Muscle of arm (tissue), 12 donors: ENCODE data around the gene DIPK1C. TPM values are rescaled to one million over a fixed set of nuclear protein-coding genes. Genes with fewer than 3 reads are reported as not detected.

Experiments used
- DNase-seq: peaks from one replicate; pipeline ENCODE4 v3.0.0-alpha.2; 2013
- polyA plus RNA-seq, 12 donors: library from polyadenylated mRNA; unstranded; fragments of 120-200 nt; gene quantifications; one replicate each; pipeline ENCODE4 v1.2.1, GENCODE V29; 2013; ENCODE audit not compliant: insufficient read length in 12 of 12

The DIPK1C gene
- polyA plus RNA-seq, 12 donors, result 4.7 to 21.4 (median 11.8) TPM; not detected in 1

DNA sequence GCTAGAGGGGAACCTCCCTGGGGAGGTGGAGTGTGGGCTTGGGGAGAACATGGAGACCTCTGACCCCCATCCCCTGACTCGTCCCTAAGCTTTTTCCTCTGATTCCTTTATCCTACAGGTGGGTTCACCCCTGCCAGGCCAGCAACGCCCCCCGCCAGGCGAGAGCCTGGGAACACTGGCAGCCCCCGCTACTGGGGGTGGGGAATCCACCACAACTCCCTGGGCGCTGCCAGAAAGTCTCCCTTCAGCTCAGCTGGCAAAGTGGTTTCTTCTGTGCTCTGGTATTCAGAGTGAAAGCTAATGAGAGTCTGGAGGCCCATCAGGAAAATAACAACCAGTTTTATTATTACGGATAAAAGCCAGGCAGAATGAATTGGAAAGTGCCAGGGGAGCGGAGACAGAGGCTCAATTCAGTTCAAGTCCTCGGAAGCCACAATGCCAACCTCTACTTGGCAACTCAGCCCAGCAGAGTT is 2.8 kb downstream of the DIPK1C start:
- DNase-seq, result no peak

DNA sequence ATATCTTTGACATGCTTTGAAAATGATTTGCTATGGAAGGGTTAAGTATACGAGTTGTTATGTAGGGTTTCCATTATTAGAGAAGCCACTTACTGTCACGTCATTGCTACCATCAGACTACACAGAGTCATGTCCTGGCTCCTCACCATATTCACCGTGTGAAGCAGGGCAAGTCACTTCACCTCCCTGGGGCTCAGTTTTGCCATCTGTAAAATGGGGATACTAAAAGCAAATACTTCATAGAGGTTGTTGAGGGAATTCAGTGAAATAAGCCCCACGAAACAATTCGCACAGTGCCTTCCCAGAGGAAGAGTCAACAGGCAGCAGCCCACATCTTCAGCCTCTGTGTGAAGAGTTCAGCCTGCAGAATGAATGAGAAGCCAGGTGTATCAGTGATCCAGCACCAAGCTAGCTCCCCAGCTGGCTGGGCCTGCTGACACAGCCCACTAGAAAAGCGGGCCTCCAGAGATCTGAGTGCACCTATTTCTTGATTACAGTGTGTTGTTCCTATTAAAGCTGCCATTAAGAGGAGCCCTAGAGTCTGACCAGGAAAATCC is 3.4 kb downstream of the DIPK1C start:
- DNase-seq, result no peak

DNA sequence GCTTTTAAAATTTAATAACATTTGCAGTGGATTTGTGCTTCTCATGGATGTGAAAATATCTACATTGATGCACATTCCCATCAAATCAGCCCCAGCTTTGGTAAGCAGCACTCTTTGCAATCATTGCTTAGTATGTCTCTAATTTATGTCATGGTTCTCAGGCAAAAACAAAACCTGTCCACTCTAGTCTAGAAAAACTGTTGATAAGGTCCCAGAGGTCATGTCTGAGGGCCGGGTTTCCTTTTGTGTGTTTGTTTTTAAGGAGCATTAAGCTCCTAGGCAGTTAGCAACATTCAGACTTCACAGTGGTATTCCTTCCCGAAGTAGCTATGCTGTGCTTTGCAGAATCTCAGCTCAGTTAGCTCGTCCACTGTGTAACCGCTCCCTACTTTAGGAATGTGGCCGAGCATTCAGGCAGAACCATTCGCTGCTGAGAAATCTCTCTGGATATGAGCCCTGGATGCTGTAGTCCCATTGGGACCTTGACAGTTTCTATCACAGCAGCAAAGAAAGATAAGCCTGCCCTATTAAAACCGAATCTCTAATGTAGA is 4.0 kb downstream of the DIPK1C start:
- DNase-seq, result no peak

DNA sequence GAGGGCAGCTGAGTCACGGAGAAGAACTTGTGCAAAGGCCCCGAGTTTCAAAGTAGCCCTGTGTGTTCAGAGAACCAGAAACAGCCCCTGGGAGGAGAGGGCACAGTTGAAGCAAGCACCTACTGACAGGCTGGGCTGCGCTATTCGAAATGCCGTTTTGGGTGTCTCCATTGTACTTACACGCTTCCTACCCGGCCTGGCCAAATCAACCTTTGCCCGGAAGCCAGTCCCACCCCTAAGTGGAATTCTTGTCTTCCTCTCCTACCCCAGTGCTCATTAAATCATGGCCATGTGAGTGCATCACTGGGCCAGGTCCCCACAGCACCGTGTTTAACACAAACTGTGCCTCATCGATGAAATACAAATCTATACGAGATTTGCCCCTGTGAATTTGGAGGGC is 6.0 kb downstream of the DIPK1C start:
- no peak for DNase-seq

DNA sequence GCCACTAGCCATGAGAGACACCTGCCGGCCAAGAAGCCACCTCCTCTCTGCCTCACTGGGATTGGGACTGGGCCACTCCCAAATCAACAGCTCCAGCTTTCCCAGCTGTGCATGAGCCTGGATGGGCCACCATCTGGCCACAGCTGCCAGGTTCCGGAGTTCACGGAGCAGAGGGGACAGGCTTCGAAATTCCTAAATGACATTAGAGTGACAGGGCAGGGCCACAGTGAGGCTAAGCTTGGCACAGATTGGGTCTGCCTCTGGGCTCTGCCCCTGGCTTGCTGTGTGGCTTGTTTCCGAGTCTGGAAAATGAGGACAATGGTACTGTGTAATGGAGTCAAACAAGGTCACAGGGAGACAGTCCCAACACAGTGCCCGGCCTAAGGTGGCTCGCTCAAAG is 6.5 kb downstream of the DIPK1C start:
- DNase-seq, result no peak

DNA sequence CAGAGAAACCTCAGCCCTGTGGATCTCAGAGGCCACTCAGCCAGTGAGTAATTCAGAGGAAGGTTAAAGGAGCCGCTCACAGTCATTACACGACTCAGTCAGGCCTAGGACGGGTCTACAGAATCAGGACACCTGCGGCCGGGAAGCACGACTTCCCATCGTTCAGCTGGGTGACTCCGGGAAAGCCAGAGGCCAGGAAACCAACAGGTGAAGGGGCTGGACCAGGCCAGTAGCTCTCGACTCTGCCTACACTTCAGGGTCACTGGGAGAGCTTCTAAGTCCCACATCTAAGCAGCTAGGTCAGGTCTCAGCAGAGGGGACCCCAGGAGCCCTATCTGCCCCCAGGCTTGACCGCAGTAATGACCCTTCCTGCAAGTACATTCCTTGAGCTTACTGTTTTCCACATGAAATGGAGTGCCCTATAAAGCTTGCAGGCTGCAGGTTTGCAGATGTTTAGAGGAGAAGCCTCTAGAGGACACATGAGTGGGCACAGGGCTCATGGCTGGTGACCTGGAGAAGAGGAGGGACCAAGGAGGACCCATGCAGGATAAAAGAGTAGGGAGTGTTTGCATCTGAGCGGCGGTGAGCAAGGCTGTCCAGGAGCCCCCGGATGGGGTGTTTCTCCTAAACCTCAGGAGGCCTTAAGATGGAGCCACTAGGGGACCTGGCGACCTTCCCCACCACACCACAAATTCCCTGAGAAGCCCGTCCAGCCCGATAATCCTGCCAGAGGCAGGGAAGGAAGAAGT is 9.5 kb downstream of the DIPK1C start:
- DNase-seq, result no peak

DNA sequence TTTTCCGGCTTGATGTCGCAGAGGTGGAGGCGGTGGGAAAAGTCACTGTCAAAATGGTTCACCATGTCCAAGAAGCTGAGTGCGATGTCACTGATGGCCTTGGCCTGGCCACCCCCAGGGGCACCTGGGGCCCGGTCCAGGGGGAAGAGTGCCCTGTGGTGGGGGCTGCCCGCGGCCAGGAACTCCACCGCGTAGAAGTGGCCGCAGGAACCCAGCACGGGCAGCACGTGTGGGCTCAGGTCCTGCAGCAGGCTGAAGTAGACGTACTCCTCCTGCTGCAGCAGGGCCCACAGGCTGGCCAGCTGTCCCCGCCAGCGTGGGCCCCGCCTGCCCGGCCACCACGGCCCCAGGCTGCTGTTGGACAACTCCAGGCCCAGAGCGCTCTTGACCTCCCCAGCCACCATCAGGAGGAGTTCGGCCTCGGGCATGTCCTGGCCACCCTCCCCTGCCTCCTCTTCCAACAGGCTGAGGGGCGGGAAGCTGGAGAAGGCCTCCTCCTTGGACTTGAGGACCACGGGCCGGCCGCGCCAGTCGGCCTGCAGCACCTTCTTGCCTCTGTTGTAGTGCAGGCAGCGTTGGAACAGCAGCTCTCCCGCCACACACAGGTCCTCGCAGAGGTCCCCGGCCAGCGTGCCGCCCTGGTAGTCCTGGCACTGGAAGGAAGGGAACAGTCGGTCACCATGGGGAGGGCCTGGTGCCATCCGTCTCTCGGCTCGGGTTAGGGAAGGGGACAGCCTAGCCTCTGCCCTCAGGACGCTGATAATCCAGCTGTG is 10.3 kb downstream of the DIPK1C start:
- no peak for DNase-seq

DNA sequence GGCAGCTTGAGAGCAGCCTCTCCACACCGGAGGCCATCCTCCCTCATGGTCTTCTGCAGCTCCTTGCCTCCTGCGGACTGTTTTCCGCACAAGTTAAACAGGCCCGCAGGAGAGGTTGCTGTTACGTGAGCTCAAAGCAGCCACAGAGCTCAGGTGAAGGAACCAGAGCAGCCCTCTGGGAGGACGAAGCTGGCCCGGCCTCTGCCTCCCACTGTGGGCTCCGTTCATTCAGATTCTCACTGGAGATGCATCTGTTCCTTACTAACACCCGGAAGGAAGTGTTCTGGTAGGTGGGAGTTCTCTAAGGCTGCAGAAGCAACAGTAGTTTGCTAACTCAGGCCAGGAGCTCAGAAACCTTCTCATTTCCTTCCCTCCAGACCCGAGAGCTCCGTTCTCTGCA is 10.9 kb downstream of the DIPK1C start:
- no peak for DNase-seq

DNA sequence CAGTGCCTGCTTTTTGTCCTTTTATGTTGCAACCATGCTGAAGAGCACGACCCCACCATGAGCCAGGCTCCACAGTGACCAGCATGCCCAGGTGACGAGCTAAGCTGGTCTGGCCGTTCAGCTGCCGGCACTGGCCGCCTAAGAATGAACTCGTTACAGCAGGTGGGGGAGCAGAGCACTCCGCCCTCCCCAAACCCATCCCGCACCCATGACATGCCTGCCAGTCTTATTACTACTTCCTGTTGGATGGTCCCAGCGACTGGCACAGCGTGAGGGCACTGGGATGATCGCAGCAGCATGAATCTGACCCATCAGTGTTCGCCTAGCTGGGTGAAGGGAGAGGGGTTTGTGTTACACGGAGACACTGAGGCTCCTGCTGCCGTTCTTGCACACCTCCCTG is 11.5 kb downstream of the DIPK1C start:
- no peak for DNase-seq

DNA sequence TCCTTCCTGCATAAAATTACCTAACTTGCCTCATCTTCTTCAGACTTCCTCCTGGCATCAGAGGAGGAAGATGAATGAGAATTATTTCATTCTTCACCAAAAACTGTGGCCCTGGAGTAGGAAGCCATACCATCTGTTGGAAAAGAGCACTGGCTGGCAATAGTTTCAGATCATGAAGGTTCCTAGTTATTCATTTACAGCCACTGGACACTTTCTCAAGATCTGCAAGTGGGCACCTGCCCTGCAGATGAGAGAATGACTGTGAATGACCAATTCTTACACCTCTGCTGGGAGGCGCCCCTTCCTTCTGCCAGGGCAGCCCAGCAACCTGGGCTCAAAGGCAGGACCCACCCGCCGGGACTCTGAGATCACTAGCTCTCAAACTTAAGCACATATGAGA is 13.0 kb downstream of the DIPK1C start:
- no peak for DNase-seq

DNA sequence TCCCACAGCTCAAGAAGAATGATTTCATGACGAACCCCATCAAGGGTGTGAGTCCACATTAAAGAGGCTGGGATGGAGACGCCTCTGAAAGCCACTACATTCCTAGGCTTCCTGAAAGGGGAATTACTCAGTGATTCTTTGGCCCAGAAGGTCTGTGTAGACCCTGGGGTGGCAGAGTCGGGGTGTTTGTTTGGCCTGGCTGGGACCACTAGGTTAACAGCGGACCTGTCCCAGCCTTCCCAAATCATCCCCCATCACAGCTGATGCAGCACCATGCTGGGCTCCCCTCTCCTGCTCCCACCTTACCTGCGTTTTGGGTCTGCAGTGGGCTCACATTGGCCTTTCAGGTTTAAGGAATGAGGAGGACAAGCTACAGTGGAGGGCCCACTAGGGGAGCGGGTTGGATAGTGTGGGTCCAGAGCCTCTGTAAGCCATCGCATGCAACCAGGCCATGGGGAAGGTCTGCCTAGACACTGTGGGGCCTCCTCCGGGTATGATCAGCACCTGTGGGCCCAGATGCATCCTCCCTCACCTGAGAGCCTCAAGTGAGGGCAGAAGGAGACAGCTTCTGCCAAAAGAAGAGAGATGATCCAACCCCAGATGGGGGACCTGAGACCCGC is 16.2 kb downstream of the DIPK1C start:
- DNase-seq, result no peak

DNA sequence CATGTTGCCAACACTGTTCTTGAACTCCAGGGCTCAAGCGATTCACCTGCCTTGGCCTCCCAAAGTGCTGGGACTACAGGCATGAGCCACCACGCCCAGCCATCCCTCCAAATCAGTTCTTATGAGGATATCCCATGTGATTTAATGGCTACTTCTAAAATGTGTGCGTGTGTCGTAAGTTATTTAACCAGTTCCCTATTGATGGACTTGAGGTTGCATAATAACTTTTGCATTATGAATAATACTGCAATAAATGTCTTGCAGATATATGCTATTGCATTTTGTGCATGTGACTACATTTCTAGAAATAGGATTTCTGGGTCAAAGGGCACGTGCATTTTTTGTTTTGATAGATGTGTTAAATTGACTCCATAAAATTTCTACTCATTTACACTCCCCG is 19.0 kb downstream of the DIPK1C start:
- DNase-seq, result no peak

DNA sequence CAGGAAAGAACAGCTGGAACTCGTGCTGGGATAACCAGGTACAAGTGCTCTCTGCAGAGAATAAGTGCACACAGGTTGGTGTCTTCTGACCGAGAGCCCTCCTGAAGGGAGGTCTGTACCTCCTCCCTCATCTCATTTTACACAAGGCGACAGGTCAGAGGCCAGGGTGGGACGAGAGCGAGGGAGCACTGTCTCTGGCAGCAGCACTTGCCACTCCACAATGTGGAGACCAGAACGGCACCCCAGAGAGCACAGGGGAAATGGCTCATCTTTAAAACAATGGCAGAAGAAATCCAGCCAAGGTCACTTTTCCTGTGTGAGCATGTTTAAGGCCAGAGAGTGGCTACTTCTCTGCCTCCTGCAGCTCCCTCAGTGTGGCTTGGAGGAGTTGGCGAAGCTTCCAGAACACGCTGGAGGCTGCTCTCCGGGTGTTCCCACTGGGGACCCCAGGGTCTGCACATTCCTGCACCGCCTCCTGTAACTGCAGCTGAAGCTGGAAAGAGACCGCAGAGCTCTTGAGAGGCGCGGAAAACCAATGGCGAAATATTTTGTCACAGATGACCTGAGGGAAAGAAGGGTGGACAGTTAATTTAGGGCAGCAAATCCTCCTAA is 20.8 kb downstream of the DIPK1C start:
- no peak for DNase-seq

DNA sequence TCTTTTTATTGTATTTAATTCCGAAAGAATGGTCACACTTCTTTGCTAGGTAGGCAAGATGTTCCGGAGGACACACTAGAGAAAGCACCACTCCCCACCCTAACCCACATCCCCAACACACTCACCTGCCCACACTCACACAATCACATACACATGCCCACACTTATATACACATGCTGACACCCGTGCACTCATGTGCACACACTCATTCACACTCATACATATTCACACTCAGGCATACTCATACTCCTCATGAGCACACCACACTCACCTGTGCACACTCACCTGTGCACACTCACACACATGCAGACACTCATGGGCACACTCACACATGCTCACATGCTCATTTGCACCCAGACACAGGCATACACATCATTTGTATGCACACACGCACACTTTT is 21.4 kb downstream of the DIPK1C start:
- no peak for DNase-seq

DNA sequence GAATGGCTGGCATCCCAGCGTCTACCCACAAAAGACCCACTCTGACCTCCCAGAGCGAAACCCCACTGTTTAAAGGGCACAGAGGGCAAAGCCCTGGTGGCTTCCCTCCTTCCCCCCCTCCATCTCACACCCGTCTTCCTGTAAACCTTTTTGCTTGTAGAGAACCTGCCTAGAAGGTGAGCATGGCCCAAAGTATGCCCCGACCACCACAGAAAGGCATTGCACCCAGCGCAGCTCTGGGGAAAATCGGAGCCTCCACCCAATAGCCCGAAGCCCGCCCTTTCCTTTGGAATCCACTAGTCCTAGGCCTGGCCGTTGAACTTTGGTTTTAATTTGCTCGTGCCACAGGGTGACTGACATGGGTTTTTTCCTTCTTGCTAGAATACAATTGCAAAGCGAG is 22.6 kb downstream of the DIPK1C start:
- no peak for DNase-seq

DNA sequence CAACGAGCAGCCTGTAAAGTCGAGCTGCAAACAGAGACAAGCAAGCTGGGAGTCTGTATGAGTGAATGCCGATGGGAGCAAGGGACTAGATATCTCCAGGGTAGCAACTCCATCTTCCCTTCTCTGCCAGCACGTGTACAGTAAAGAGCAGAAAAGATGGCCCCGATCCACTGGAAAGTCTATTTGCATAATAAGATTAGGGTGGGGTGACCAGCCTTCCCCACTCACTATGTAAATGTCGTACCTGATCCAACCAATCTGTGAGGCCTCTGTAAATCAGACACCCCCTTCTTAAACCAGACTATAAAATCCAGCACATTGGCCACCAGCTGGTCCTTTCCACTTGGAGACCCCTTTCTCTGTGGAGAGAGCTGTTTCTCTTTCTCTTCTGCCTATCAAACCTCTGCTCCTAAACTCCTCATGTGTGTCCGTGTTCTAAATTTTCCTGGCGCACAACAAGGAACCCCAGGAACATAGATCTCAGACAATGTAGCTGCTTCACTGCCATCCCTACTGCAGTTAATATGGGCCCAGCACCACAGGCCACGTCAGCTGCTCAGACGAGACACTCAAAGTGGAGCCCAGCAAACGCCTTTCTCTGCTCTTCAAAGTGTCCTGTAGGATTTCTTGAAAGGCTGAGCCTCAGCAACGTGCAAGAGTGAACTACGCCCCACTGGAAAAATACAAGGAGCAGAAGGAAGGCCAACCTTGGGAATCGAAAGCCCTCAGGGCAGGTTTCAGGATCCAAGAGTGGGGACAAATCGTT is 26.1 kb downstream of the DIPK1C start:
- no peak for DNase-seq

DNA sequence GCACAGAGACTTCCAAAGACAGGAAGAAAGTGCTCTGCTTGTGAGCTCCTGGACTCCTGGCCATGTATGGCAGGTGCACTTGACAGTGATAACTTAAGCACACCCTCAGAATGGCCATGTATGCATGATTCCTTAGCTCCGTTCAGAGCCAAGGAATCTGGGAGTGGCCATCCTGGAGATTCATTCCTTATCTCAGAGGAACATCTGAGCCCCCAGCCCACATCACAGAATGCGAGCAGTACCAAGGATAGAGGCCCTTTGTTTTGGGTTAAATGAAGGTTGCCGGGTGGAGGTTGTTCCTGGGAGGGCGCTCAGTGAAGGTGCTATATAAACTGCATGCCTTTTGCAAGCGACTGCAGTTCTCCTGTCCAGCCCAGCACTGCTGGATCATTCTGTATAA is 26.9 kb downstream of the DIPK1C start:
- DNase-seq, result no peak

DNA sequence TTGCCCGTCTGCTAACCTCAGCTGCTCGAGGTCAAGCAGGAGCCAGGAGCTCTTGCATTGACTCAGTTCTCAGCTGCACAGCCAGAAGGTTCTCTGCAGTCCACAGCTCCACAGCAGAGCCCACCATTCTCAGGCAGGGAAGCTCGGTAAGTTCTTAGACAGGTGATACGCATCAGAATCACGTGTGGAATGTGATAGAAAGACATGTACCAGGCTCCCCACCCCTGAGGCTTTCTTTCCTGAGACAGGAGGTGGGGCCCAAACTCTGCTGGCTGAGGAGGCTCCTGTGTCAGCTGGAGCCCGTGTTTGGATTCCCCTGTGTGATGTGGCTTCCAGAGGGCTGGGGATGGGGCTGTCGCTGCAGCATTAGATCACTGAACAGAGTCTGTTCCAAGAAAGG is 28.0 kb downstream of the DIPK1C start:
- DNase-seq, result no peak

DNA sequence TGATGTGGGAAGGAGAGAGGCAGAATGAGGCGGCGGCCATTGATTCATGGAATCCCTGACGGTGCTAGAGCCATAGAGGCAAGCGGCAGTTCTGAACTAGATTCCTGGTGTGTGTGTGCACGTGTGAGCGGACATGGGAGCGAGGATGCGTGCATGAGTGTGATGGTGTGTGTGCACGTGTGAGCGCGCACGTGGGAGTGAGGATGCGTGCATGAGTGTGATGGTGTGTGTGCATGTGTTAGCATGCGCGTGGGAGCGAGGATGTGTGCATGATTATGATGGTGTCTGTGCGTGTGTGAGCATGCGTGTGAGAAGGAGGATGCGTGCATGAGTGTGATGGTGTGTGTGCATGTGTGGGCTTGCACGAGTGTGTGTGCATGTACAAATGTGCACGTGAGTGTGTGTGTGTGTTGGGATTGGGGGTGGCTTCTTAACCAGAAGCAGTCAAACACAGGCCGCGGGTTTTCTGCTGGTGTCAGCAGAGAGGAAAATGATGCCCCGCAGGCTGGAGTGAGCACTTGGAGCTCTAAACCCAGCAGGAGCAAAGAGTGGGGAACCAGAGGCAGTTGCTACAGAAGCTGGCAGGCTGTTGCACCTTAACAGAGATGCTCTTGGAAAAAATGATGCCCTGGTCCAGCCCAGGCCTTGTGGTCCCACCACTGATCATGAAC is 29.5 kb downstream of the DIPK1C start:
- DNase-seq, result no peak

DNA sequence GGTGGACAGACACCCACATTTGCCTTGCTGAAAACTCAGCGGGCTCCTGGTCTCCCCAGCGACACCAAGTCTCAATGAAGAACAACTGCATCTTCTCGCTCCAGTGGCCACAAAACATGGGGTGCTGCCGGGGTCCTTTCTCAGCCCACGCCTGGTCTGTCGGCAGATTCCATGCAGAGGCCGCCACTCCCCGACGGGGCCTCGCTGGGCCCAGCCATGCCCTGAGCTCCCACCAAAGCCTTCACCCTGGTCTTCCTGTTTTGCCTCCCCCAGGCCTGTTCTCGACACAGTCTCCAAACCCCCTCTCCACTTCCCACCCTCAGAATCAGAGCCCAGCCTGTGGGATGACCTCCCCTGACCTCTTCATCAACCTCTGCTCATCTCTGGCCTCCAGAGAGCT is 31.2 kb downstream of the DIPK1C start:
- DNase-seq, result no peak

DNA sequence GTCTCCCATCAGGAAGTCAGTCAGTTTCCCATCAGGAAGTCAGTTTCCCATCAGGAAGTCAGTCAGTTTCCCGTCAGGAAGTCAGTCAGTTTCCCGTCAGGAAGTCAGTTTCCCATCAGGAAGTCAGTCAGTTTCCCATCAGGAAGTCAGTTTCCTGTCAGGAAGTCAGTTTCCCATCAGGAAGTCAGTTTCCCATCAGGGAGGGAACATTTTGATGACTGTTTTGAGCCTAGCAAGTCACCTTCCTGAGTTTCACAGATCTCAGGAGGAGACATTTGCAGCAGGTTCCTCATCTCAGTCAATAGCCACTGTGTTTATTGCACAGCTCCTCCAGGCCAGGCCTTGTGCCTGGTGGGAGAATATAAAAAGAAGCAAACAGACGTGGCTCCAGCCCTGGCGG is 31.9 kb downstream of the DIPK1C start:
- no peak for DNase-seq
